ENCODE measurements around the gene LHFPL3. TPM values are rescaled to one million over a fixed set of nuclear protein-coding genes. Genes with fewer than 3 reads are reported as not detected.

Gene LHFPL3
- total RNA-seq, 1 experiment from 2014 or later = not detected

GRCh38 chr7:104604706-104605105 is 276.3 kb downstream of the LHFPL3 start:
- Histone ChIP-seq H3K4me1 (ENCODE audit: control insufficient read depth in 1 of 2, insufficient read depth in 2 of 2, low read length in 2 of 2) (no peaks in the 10 kb centered on the region), H3K4me2 (ENCODE audit: low read length) (no peak overlapping the region), H3K27ac (ENCODE audit: low read depth, low read length) (no peak overlapping the region), H3K79me2 (ENCODE audit: insufficient read depth, low read length) (no peaks in the 10 kb centered on the region), H3K36me3 (ENCODE audit: control insufficient read depth in 1 of 2, insufficient read depth in 2 of 2, low read length in 2 of 2) (no peaks in the 10 kb centered on the region), H3K27me3 (ENCODE audit: insufficient read depth, low read length) (peaks cover 20% of the 10 kb centered on the region; the same call in 1 of the 2 replicates), H3K9me2 (ENCODE audit: insufficient read depth) (no peaks in the 10 kb centered on the region), H3K9ac (ENCODE audit: low read length) (no peak overlapping the region), H3K4me3 (replicated peaks in 1 of 2; ENCODE audit: low read depth in 1 of 2, low read length in 2 of 2) (no peak overlapping the region), H4K20me1 (ENCODE audit: insufficient read depth) (no peaks in the 10 kb centered on the region), H2AFZ (ENCODE audit: low read depth, low read length, poor library complexity, severe bottlenecking) (no peak overlapping the region), H3K9me3 (ENCODE audit: control insufficient read depth in 1 of 2, insufficient read depth in 1 of 2, low read depth in 1 of 2, low read length in 2 of 2) (no peaks in the 10 kb centered on the region)
- ChIA-PET POLR2A (no interaction called here), CTCF (no interaction called here), RAD21 (ENCODE audit: low non-redundant PET in 1 of 2, low total read pairs in 2 of 2, uncharacterized antibody in 2 of 2, unreplicated experiment in 2 of 2) (no interaction called here)
- DNase-seq (ENCODE audit: low read depth, low spot score) = no peak
- no TSS peak for BruUV-seq (replicated peaks)
- no peak for ATAC-seq
- intact Hi-C loops (cut with micrococcal nuclease) = no loop called here
- TF ChIP-seq REST (IDR thresholded peaks at IDR 0.05; ENCODE audit: low read depth) (no peak), MAX (IDR thresholded peaks at IDR 0.05) (no peak), EZH2phosphoT487 (IDR thresholded peaks at IDR 0.05; ENCODE audit: borderline replicate concordance) (no peak), SRF (IDR thresholded peaks at IDR 0.05; ENCODE audit: low read depth) (no peak), CBX3 (IDR thresholded peaks at IDR 0.05; ENCODE audit: low read depth) (no peak), EGR1 (IDR thresholded peaks at IDR 0.05; ENCODE audit: low read depth) (no peak), CEBPB (IDR thresholded peaks at IDR 0.05; ENCODE audit: low read depth) (no peak)

- H4K20me1 ChIP-seq (ENCODE audit: insufficient read depth) = no peaks in the 10 kb centered on the region
- H3K36me3 ChIP-seq (ENCODE audit: control insufficient read depth in 1 of 2, insufficient read depth in 2 of 2, low read length in 2 of 2) = no peaks in the 10 kb centered on the region; a peak in 1 of 4 replicates
- peaks cover 18% of the 10 kb centered on the region for H3K27me3 ChIP-seq (ENCODE audit: insufficient read depth, low read length)
- ATAC-seq (no peak), DNase-seq (ENCODE audit: low read depth, low spot score) (no peak)
- H2AFZ ChIP-seq (ENCODE audit: low read depth, low read length, poor library complexity, severe bottlenecking) = no peak overlapping the region
- no TSS peak for BruUV-seq (replicated peaks)
- no peaks in the 10 kb centered on the region for H3K9me2 ChIP-seq (ENCODE audit: insufficient read depth)
- H3K27ac ChIP-seq (ENCODE audit: low read depth, low read length) = no peak overlapping the region
- POLR2A ChIA-PET = no interaction called here
- no peaks in the 10 kb centered on the region for H3K9me3 ChIP-seq (ENCODE audit: control insufficient read depth in 1 of 2, insufficient read depth in 1 of 2, low read depth in 1 of 2, low read length in 2 of 2)
- RAD21 ChIA-PET (ENCODE audit: low non-redundant PET in 1 of 2, low total read pairs in 2 of 2, uncharacterized antibody in 2 of 2, unreplicated experiment in 2 of 2) = no interaction called here
- intact Hi-C loops (cut with micrococcal nuclease) = loop anchor here (10.0 kb wide), 1 partner anchor 67 kb away; no protein-coding TSS in a partner anchor
- H3K4me3 ChIP-seq (replicated peaks in 1 of 2; ENCODE audit: low read depth in 1 of 2, low read length in 2 of 2) = no peak overlapping the region
- H3K9ac ChIP-seq (ENCODE audit: low read length) = no peak overlapping the region
- CTCF ChIA-PET = no interaction called here
- no peaks in the 10 kb centered on the region for H3K79me2 ChIP-seq (ENCODE audit: insufficient read depth, low read length)
- no peaks in the 10 kb centered on the region for H3K4me1 ChIP-seq (ENCODE audit: control insufficient read depth in 1 of 2, insufficient read depth in 2 of 2, low read length in 2 of 2)
- H3K4me2 ChIP-seq (ENCODE audit: low read length) = no peak overlapping the region
- TF ChIP-seq POLR2AphosphoS5 (IDR thresholded peaks at IDR 0.05; ENCODE audit: low read depth, low read length) (no peak), ZBTB33 (IDR thresholded peaks at IDR 0.05; ENCODE audit: extremely low read depth, insufficient replicate concordance, low read length) (no peak), TCF7L2 (IDR thresholded peaks at IDR 0.05; ENCODE audit: borderline replicate concordance, extremely low read depth, insufficient read depth, insufficient read length) (no peak), CEBPB (IDR thresholded peaks at IDR 0.05; ENCODE audit: low read depth) (no peak), REST (IDR thresholded peaks at IDR 0.05; ENCODE audit: low read depth) (no peak)
Observed at GRCh38 chr7:104621321-104621720, 292.9 kb downstream of the LHFPL3 start.
